PC-3 (cell line): ENCODE data around the gene DCDC2. TPM values are rescaled to one million over a fixed set of nuclear protein-coding genes. Genes with fewer than 3 reads are reported as not detected.
"Not testable (repeated sequence)": the region's sequence is repeated elsewhere in the genome, so short reads cannot be mapped to it uniquely, and the experiment has no call there.

Source experiments
- ATAC-seq: fragments of 200-7000 bp; cut with Tn5 transposase; 2 replicates; pipeline ENCODE4 v1.9.1; 2020; ENCODE audit warnings: mild to moderate bottlenecking, moderate library complexity
- BruUV-seq: library from RNA; stranded (reverse); fragments of 400-500 nt; replicated peaks from 2 replicates; lab custom pipeline; 2021; lab: Mats Ljungman, UMichigan
- CTCF ChIA-PET: fragments of 300-600 bp; sonication (Branson Sonifier 250); formaldehyde crosslinking; loops from one replicate; lab custom pipeline; 2022; ENCODE audit warnings: antibody characterized with exemption; lab: Charles Lee
- POLR2A ChIA-PET: fragments of 300-600 bp; sonication (Branson Sonifier 250); formaldehyde crosslinking; loops from one replicate; lab custom pipeline; 2022; ENCODE audit warnings: antibody characterized with exemption; ENCODE audit not compliant: unreplicated experiment; lab: Charles Lee
- DNase-seq: peaks from one replicate; pipeline ENCODE4 v3.0.0-alpha.2; 2015
- H2AFZ ChIP-seq: fragments of 300-600 bp; sonication (generic); 2 replicates; pipeline ENCODE4 v1.6.0; 2016; ENCODE audit warnings: antibody characterized with exemption, low read length
- H3F3A ChIP-seq: fragments of 300-600 bp; sonication (generic); one replicate; pipeline ENCODE4 v1.6.0; 2017; ENCODE audit warnings: antibody characterized with exemption, low read length, control low read depth, mild to moderate bottlenecking; ENCODE audit not compliant: unreplicated experiment
- H3K27ac ChIP-seq: fragments of 300-600 bp; sonication (generic); 2 replicates; pipeline ENCODE4 v1.5.1; 2016; ENCODE audit warnings: mild to moderate bottlenecking, low read length
- H3K27me3 ChIP-seq: fragments of 300-600 bp; sonication (generic); 2 replicates; pipeline ENCODE4 v1.6.1; 2016; ENCODE audit warnings: low read length, mixed read lengths
- H3K36me3 ChIP-seq: fragments of 300-600 bp; sonication (generic); 2 replicates; pipeline ENCODE4 v1.6.1; 2016; ENCODE audit warnings: low read depth, mixed run types, low read length, mixed read lengths
- H3K4me1 ChIP-seq: fragments of 300-600 bp; sonication (generic); 2 replicates; pipeline ENCODE4 v1.5.1; 2016; ENCODE audit warnings: low read length; ENCODE audit not compliant: insufficient read depth
- H3K4me2 ChIP-seq: fragments of 300-600 bp; sonication (generic); 2 replicates; pipeline ENCODE4 v1.6.0; 2016; ENCODE audit warnings: low read length
- H3K4me3 ChIP-seq: fragments of 300-600 bp; sonication (generic); 2 replicates; pipeline ENCODE4 v1.5.1; 2016; ENCODE audit warnings: mild to moderate bottlenecking, low read length, mixed read lengths
- H3K79me2 ChIP-seq: fragments of 300-600 bp; sonication (generic); 2 replicates; pipeline ENCODE4 v1.6.1; 2017; ENCODE audit warnings: low read length, mixed read lengths
- H3K9ac ChIP-seq: fragments of 300-600 bp; sonication (generic); 2 replicates; pipeline ENCODE4 v1.6.0; 2016; ENCODE audit warnings: mild to moderate bottlenecking, low read length
- H3K9me2 ChIP-seq: fragments of 300-600 bp; sonication (generic); replicated peaks from 2 replicates; pipeline ENCODE4 v1.6.1; 2016; ENCODE audit warnings: mixed run types, low read length, mixed read lengths
- H3K9me3 ChIP-seq: fragments of 300-600 bp; sonication (generic); 2 replicates; pipeline ENCODE4 v1.6.1; 2016; ENCODE audit warnings: low read length, mixed read lengths
- H4K20me1 ChIP-seq: fragments of 300-600 bp; sonication (generic); 2 replicates; pipeline ENCODE4 v1.6.1; 2016; ENCODE audit warnings: low read length, mixed read lengths
- EZH2 ChIP-seq: fragments of 300-600 bp; sonication (generic); IDR thresholded peaks from one replicate; pipeline ENCODE4 v1.6.1; 2017; ENCODE audit warnings: antibody characterized with exemption, mild to moderate bottlenecking, low read length; ENCODE audit not compliant: unreplicated experiment
- EZH2phosphoT487 ChIP-seq: fragments of 300-600 bp; sonication (generic); IDR thresholded peaks from 2 replicates; pipeline ENCODE4 v1.6.1; 2018; ENCODE audit warnings: mild to moderate bottlenecking, antibody characterized with exemption, low read length, borderline replicate concordance
- intact Hi-C: fragments of 100-400 bp; cut with micrococcal nuclease; formaldehyde crosslinking; loops from 2 replicates; pipeline ENCODE4 v1.9.0; 2023
- total RNA-seq: library from RNA; depleted of rRNA; stranded (reverse); fragments of >200 nt; gene quantifications from 2 replicates; pipeline ENCODE4 v1.2.3, GENCODE V29; 2014
- TF ChIP-seq, protein P1 (sequence below): fragments of 300-600 bp; sonication (generic); conservative IDR thresholded peaks from 2 replicates; pipeline ENCODE4 v1.5.1; 2017; ENCODE audit warnings: antibody characterized with exemption, low read depth, mild to moderate bottlenecking, low read length

DCDC2 gene
- total RNA-seq, 1 experiment from 2014 or later: 0.11 TPM

DNA sequence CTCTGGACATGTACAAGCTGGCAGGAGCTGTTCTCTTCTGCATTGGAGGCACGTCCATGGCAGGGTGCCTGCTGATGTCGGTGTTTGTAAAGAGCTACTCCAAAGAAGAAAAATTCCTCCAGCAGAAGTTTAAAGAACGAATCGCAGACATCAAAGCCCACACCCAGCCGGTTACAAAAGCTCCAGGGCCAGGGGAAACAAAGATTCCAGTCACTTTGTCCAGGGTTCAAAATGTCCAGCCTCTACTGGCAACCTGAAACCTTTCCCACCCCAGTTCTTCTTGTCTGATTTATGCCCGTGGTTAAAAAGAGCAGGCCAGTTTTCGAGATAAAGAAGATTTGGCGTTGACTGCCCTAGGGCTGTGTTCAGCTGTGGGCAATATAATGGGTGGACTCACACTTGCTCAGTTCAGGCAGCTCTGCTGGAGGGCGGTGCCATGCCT is 212.1 kb downstream of the DCDC2 start:
- ATAC-seq: no peak
- CTCF ChIA-PET: no interaction called here
- BruUV-seq: no TSS peak

DNA sequence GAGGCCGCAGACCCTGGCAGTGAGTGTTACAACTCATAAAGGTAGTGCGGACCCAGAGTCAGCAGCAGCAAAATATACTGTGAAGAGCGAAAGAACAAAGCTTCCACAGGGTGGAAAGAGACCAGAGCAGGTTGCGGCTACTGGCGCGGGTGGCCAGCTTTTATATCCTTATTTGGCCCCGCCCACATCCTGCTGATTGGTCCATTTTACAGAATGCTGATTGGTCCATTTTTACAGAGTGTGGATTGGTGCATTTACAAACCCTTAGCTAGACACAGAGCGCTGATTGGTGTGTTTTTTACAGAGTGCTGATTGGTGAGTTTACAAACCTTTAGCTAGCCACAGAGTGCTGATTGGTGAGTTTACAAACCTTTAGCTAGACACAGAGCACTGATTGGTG is 215.1 kb downstream of the DCDC2 start:
- intact Hi-C loops, CTCF ChIA-PET, H3K27ac ChIP-seq, H3K36me3 ChIP-seq, H3K4me2 ChIP-seq, DNase-seq, H3K79me2 ChIP-seq, H3K9me3 ChIP-seq, H3F3A ChIP-seq, H3K9me2 ChIP-seq, H2AFZ ChIP-seq, ATAC-seq, H3K4me1 ChIP-seq, H3K4me3 ChIP-seq, H3K9ac ChIP-seq, H4K20me1 ChIP-seq, POLR2A ChIA-PET, BruUV-seq: not testable (repeated sequence)
- H3K27me3 ChIP-seq: peaks cover 64% of the 10 kb centered on the region

More for the DNA sequence above, 212.1 kb downstream of the DCDC2 start:
- TF ChIP-seq, protein P1, sequence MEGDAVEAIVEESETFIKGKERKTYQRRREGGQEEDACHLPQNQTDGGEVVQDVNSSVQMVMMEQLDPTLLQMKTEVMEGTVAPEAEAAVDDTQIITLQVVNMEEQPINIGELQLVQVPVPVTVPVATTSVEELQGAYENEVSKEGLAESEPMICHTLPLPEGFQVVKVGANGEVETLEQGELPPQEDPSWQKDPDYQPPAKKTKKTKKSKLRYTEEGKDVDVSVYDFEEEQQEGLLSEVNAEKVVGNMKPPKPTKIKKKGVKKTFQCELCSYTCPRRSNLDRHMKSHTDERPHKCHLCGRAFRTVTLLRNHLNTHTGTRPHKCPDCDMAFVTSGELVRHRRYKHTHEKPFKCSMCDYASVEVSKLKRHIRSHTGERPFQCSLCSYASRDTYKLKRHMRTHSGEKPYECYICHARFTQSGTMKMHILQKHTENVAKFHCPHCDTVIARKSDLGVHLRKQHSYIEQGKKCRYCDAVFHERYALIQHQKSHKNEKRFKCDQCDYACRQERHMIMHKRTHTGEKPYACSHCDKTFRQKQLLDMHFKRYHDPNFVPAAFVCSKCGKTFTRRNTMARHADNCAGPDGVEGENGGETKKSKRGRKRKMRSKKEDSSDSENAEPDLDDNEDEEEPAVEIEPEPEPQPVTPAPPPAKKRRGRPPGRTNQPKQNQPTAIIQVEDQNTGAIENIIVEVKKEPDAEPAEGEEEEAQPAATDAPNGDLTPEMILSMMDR: no peak
- TF ChIP-seq EZH2phosphoT487 (no peak), EZH2 (no peak)
- Histone ChIP-seq H3K4me1 (no peaks in the 10 kb centered on the region), H3K4me2 (no peak overlapping the region), H4K20me1 (no peaks in the 10 kb centered on the region), H3K27me3 (peaks cover 56% of the 10 kb centered on the region), H3K79me2 (no peaks in the 10 kb centered on the region), H3K4me3 (no peak overlapping the region), H3K9ac (no peak overlapping the region), H3K9me2 (no peaks in the 10 kb centered on the region), H3K9me3 (no peaks in the 10 kb centered on the region), H3K36me3 (no peaks in the 10 kb centered on the region), H2AFZ (no peak overlapping the region), H3K27ac (no peak overlapping the region), H3F3A (no peaks in the 10 kb centered on the region)
- intact Hi-C loops: no loop called here
- POLR2A ChIA-PET: no interaction called here
- DNase-seq: no peak

- BruUV-seq: no TSS peak
- Histone ChIP-seq H3K27me3 (peaks cover 53% of the 10 kb centered on the region), H3K4me3 (no peak overlapping the region), H4K20me1 (no peaks in the 10 kb centered on the region), H3K9ac (no peak overlapping the region), H2AFZ (no peak overlapping the region), H3K4me1 (no peaks in the 10 kb centered on the region), H3K4me2 (no peak overlapping the region), H3K36me3 (no peaks in the 10 kb centered on the region), H3K9me3 (no peaks in the 10 kb centered on the region), H3K27ac (no peak overlapping the region), H3K79me2 (no peaks in the 10 kb centered on the region), H3K9me2 (no peaks in the 10 kb centered on the region), H3F3A (no peaks in the 10 kb centered on the region)
- ATAC-seq (no peak), DNase-seq (no peak)
- no peak for TF ChIP-seq EZH2phosphoT487
- CTCF ChIA-PET: no interaction called here
- intact Hi-C loops: no loop called here
- POLR2A ChIA-PET: no interaction called here
These were observed 217.3 kb downstream of the DCDC2 start for GRCh38 chr6:24140591-24140990.

- Histone ChIP-seq H3K4me2 (no peak overlapping the region), H3K27me3 (peaks cover 58% of the 10 kb centered on the region), H3F3A (no peaks in the 10 kb centered on the region), H3K36me3 (no peaks in the 10 kb centered on the region), H3K9ac (no peak overlapping the region), H3K4me1 (no peaks in the 10 kb centered on the region), H3K9me3 (no peaks in the 10 kb centered on the region), H3K79me2 (no peaks in the 10 kb centered on the region), H3K27ac (no peak overlapping the region), H3K9me2 (no peaks in the 10 kb centered on the region), H3K4me3 (no peak overlapping the region), H2AFZ (no peak overlapping the region), H4K20me1 (no peaks in the 10 kb centered on the region)
- intact Hi-C loops: no loop called here
- ATAC-seq: no peak
- ChIA-PET CTCF (no interaction called here), POLR2A (no interaction called here)
- TF ChIP-seq, protein P1: no peak
- TF ChIP-seq EZH2phosphoT487 (no peak), EZH2 (no peak)
- no TSS peak for BruUV-seq
- no peak for DNase-seq
These were observed 218.2 kb downstream of the DCDC2 start for GRCh38 chr6:24139639-24140038.
